OCI-LY1 (cell line): ENCODE data around the gene TMEM42.
A peak's percentile ranks its signal among the peaks of the same experiment; 100 is the strongest.

Experiments used
- H2AFZ ChIP-seq: fragments of 200-600 bp; sonication (generic), shearing (Covaris generic); 2 replicates; pipeline ENCODE4 v1.6.0; 2014; ENCODE audit warnings: antibody characterized with exemption, mild to moderate bottlenecking, low read length
- H3F3A ChIP-seq: fragments of 200-600 bp; sonication (generic), shearing (Covaris generic); 2 replicates; pipeline ENCODE4 v1.6.0; 2014; ENCODE audit warnings: mild to moderate bottlenecking, antibody characterized with exemption, low read length, moderate library complexity; ENCODE audit not compliant: insufficient read depth
- H3K27ac ChIP-seq: fragments of 200-600 bp; sonication (generic); 2 replicates; pipeline ENCODE4 v1.5.1; 2014; ENCODE audit warnings: low read length, mixed run types, mild to moderate bottlenecking, low read depth; ENCODE audit not compliant: poor library complexity, severe bottlenecking
- H3K27me3 ChIP-seq: fragments of 200-600 bp; sonication (generic); 2 replicates; pipeline ENCODE4 v1.6.0; 2014; ENCODE audit warnings: antibody characterized with exemption, mild to moderate bottlenecking, low read length, moderate library complexity; ENCODE audit not compliant: insufficient read depth
- H3K36me3 ChIP-seq: fragments of 200-600 bp; sonication (generic); 2 replicates; pipeline ENCODE4 v1.6.1; 2014; ENCODE audit warnings: mild to moderate bottlenecking, antibody characterized with exemption, low read length, moderate library complexity, mixed read lengths; ENCODE audit not compliant: insufficient read depth
- H3K4me1 ChIP-seq: fragments of 200-600 bp; sonication (generic); 2 replicates; pipeline ENCODE4 v1.5.1; 2014; ENCODE audit warnings: mild to moderate bottlenecking, low read length, moderate library complexity; ENCODE audit not compliant: insufficient read depth, severe bottlenecking
- H3K4me2 ChIP-seq: fragments of 200-600 bp; sonication (generic), shearing (Covaris generic); 2 replicates; pipeline ENCODE4 v1.6.1; 2014; ENCODE audit warnings: low read length
- H3K4me3 ChIP-seq: fragments of 200-600 bp; sonication (generic); 2 replicates; pipeline ENCODE4 v1.5.1; 2014; ENCODE audit warnings: low read length, low read depth, mild to moderate bottlenecking, mixed read lengths; ENCODE audit not compliant: poor library complexity, severe bottlenecking
- H3K79me2 ChIP-seq: fragments of 200-600 bp; shearing (Covaris generic); 2 replicates; pipeline ENCODE4 v1.6.1; 2016; ENCODE audit warnings: mixed run types, low read length, mixed read lengths; ENCODE audit not compliant: insufficient read depth
- H3K9ac ChIP-seq: fragments of 200-600 bp; sonication (generic), shearing (Covaris generic); 2 replicates; pipeline ENCODE4 v1.6.1; 2014; ENCODE audit warnings: mild to moderate bottlenecking, low read length, mixed read lengths
- H3K9me2 ChIP-seq: fragments of 200-600 bp; sonication (generic), shearing (Covaris generic); 2 replicates; pipeline ENCODE4 v1.6.1; 2014; ENCODE audit warnings: low read depth, mild to moderate bottlenecking, low read length, mixed read lengths
- H3K9me3 ChIP-seq: fragments of 200-600 bp; shearing (Covaris generic); 2 replicates; pipeline ENCODE4 v1.6.1; 2014; ENCODE audit warnings: low read length, mixed read lengths
- H4K20me1 ChIP-seq: fragments of 200-600 bp; sonication (generic), shearing (Covaris generic); 2 replicates; pipeline ENCODE4 v1.6.0; 2016; ENCODE audit warnings: mild to moderate bottlenecking, low read length; ENCODE audit not compliant: insufficient read depth
- CTCF ChIP-seq: fragments of 200-600 bp; sonication (generic), shearing (Covaris generic); IDR thresholded peaks from 2 replicates; pipeline ENCODE4 v1.5.1; 2017; ENCODE audit warnings: mild to moderate bottlenecking, antibody characterized with exemption, low read length, moderate library complexity, mixed read lengths
- EZH2 ChIP-seq: fragments of 200-600 bp; sonication (generic), shearing (Covaris generic); IDR thresholded peaks from 2 replicates; pipeline ENCODE4 v1.8.0; 2017; ENCODE audit warnings: borderline replicate concordance, mixed run types, mild to moderate bottlenecking, antibody characterized with exemption, low read length, moderate library complexity, mixed read lengths

Gene TMEM42

DNA sequence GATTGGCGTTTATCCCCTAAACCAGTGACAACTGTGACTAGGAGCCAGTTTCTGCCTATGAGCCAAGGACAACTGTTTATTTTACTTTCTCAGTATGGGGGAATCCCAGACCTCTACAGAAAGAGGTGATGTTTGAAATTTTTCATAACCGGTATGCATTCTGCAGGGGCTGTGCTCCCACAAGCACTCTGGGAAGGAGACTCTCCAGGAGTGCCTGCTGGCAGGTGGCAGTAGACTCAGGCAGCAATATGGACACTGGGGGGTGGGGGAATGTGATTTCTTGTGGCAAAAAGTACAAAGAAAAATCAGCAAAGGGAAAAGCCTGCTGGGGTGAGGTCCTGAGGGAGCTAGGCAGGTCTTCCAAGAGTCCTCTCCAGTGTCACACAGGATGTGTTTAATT lies 18.6 kb downstream of the TMEM42 start:
- Histone ChIP-seq H3K79me2 (no peaks in the 10 kb centered on the region), H3K36me3 (no peaks in the 10 kb centered on the region), H3K27ac (no peak overlapping the region), H4K20me1 (no peaks in the 10 kb centered on the region), H3K9me2 (no peaks in the 10 kb centered on the region), H3K4me3 (no peak overlapping the region), H3K4me2 (no peak overlapping the region), H3K9ac (no peak overlapping the region), H3K9me3 (no peaks in the 10 kb centered on the region), H3K27me3 (no peaks in the 10 kb centered on the region), H2AFZ (no peak overlapping the region), H3K4me1 (no peaks in the 10 kb centered on the region), H3F3A (no peaks in the 10 kb centered on the region)
- TF ChIP-seq CTCF, result no peak
- no peak for TF ChIP-seq EZH2

- Histone ChIP-seq H2AFZ (no peak overlapping the region), H3K79me2 (no peaks in the 10 kb centered on the region), H3K27me3 (0 out of 2 replicates have a peak, but pooled peaks cover 4% of the 10 kb centered on the region), H3F3A (no peaks in the 10 kb centered on the region), H3K9ac (no peak overlapping the region), H3K27ac (no peak overlapping the region), H3K9me2 (no peaks in the 10 kb centered on the region), H3K4me3 (no peak overlapping the region), H3K4me2 (no peak overlapping the region), H3K4me1 (no peaks in the 10 kb centered on the region), H4K20me1 (no peaks in the 10 kb centered on the region), H3K36me3 (no peaks in the 10 kb centered on the region), H3K9me3 (no peaks in the 10 kb centered on the region)
- peak; percentile 9; the same call in 1 of the 2 replicates for TF ChIP-seq CTCF
- TF ChIP-seq EZH2, result no peak
Measured at GRCh38 chr3:44883213-44883955, 21.7 kb downstream of the TMEM42 start.

GRCh38 chr3:44883999-44884431 lies 22.3 kb downstream of the TMEM42 start:
- Histone ChIP-seq H3K79me2 (no peaks in the 10 kb centered on the region), H3K9me2 (no peaks in the 10 kb centered on the region), H4K20me1 (no peaks in the 10 kb centered on the region), H3K9ac (no peak overlapping the region), H3K4me1 (no peaks in the 10 kb centered on the region), H2AFZ (no peak overlapping the region), H3K4me3 (no peak overlapping the region), H3K9me3 (no peaks in the 10 kb centered on the region), H3K4me2 (no peak overlapping the region), H3K36me3 (no peaks in the 10 kb centered on the region), H3K27me3 (0 out of 2 replicates have a peak, but pooled peaks cover 4% of the 10 kb centered on the region), H3F3A (no peaks in the 10 kb centered on the region), H3K27ac (no peak overlapping the region)
- TF ChIP-seq CTCF (no peak), EZH2 (no peak)
